ENCODE data around the gene INHBA.

The INHBA gene

GRCh38 chr7:41640487-41640886 is 62.4 kb downstream of the INHBA start:
- FAIRE-seq (no peak), DNase-seq (ENCODE audit: insufficient read length) (no peak)
- no peak for TF ChIP-seq POLR2AphosphoS5 (IDR thresholded peaks at IDR 0.05; ENCODE audit: low read depth, low read length)
- TF ChIP-seq TAF1 (IDR thresholded peaks at IDR 0.05; ENCODE audit: borderline replicate concordance, low read depth, low read length): no peak
- TF ChIP-seq POLR2A (IDR thresholded peaks at IDR 0.05; ENCODE audit: low read depth, low read length): no peak

- TF ChIP-seq TAF1 (IDR thresholded peaks at IDR 0.05; ENCODE audit: borderline replicate concordance, low read depth, low read length) (no peak), POLR2AphosphoS5 (IDR thresholded peaks at IDR 0.05; ENCODE audit: low read depth, low read length) (no peak), POLR2A (IDR thresholded peaks at IDR 0.05; ENCODE audit: low read depth, low read length) (no peak)
- DNase-seq (ENCODE audit: insufficient read length) (no peak), FAIRE-seq (no peak)
Measured at GRCh38 chr7:41637049-41637448, 65.8 kb downstream of the INHBA start.

Measured in GM12892 (cell line).